ENCODE measurements around the gene PPP1R3A. TPM values are rescaled to one million over a fixed set of nuclear protein-coding genes. Genes with fewer than 3 reads are reported as not detected.

Gene PPP1R3A
- total RNA-seq, 1 experiment from 2014 or later, result not detected

DNA sequence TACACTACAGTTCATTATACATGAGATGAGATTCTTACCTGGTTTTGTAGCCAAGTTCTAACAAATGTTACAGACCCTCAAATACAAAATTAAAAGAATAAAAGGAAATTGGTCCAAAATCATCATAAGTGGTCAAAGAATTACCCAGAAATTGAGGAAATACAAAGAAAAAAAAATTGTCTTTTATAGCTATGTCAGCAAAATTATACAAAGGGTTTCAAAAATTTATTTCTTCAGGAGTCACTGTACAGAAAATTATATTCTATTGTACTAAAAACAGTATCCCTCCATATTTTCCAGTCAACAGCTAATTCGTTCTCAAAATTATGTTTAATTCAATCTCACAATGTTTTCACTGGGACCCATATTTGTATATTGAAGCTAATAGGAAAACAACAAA, 14.3 kb downstream of the PPP1R3A start:
- H3K56ac ChIP-seq (ENCODE audit: insufficient read length, low read depth, low read length), result no peak overlapping the region
- no peak overlapping the region for H2BK5ac ChIP-seq (ENCODE audit: insufficient read length, low read length)
- Mint-ChIP-seq H3K4me3 (no peak overlapping the region), H3K27ac (no peak overlapping the region), H3K4me1 (no peaks in the 10 kb centered on the region), H3K36me3 (ENCODE audit: insufficient read depth in 1 of 3, low read depth in 3 of 3) (no peaks in the 10 kb centered on the region), H3K27me3 (ENCODE audit: low read depth) (peaks cover 2% of the 10 kb centered on the region; the same call in 1 of the 2 replicates), H3K9me3 (no peaks in the 10 kb centered on the region)
- H2BK12ac ChIP-seq (ENCODE audit: insufficient read length, low read depth, low read length), result no peak overlapping the region
- H3K79me1 ChIP-seq (ENCODE audit: insufficient read depth, low read depth, low read length, poor library complexity, severe bottlenecking), result no peaks in the 10 kb centered on the region
- no peak overlapping the region for H2BK20ac ChIP-seq (ENCODE audit: low read depth, low read length, poor library complexity, severe bottlenecking)
- TF ChIP-seq, protein P1, sequence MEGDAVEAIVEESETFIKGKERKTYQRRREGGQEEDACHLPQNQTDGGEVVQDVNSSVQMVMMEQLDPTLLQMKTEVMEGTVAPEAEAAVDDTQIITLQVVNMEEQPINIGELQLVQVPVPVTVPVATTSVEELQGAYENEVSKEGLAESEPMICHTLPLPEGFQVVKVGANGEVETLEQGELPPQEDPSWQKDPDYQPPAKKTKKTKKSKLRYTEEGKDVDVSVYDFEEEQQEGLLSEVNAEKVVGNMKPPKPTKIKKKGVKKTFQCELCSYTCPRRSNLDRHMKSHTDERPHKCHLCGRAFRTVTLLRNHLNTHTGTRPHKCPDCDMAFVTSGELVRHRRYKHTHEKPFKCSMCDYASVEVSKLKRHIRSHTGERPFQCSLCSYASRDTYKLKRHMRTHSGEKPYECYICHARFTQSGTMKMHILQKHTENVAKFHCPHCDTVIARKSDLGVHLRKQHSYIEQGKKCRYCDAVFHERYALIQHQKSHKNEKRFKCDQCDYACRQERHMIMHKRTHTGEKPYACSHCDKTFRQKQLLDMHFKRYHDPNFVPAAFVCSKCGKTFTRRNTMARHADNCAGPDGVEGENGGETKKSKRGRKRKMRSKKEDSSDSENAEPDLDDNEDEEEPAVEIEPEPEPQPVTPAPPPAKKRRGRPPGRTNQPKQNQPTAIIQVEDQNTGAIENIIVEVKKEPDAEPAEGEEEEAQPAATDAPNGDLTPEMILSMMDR (conservative IDR thresholded peaks at IDR 0.05), result no peak
- H3K27me3 ChIP-seq (ENCODE audit: insufficient read depth, low read length), result no peaks in the 10 kb centered on the region
- no peaks in the 10 kb centered on the region for H3K79me2 ChIP-seq (ENCODE audit: insufficient read depth, low read length)
- no peak overlapping the region for H4K8ac ChIP-seq (replicated peaks; ENCODE audit: insufficient read length, low read depth, low read length)
- no peak overlapping the region for H3K23ac ChIP-seq (ENCODE audit: insufficient read length, low read depth, low read length)
- H3K4me2 ChIP-seq (ENCODE audit: insufficient read depth, insufficient read length, low read length), result no peak overlapping the region
- H2BK15ac ChIP-seq (ENCODE audit: low read depth, low read length), result no peak overlapping the region
- H3K9ac ChIP-seq (ENCODE audit: extremely low read depth, insufficient read length, low read length), result no peak overlapping the region
- no peak for DNase-seq
- no peak overlapping the region for H3K14ac ChIP-seq (ENCODE audit: insufficient read depth, low read length)
- no peak overlapping the region for H2BK120ac ChIP-seq (ENCODE audit: low read depth, low read length, poor library complexity, severe bottlenecking)
- no peak overlapping the region for H3K18ac ChIP-seq (ENCODE audit: insufficient read length, low read depth, low read length)
- no peaks in the 10 kb centered on the region for H3K9me3 ChIP-seq (ENCODE audit: control insufficient read depth, low read depth, low read length)
- no peak overlapping the region for H2AFZ ChIP-seq (ENCODE audit: low read length)
- no peak overlapping the region for H3K27ac ChIP-seq (ENCODE audit: insufficient read length, low read depth, low read length)
- no peaks in the 10 kb centered on the region for H3K23me2 ChIP-seq (ENCODE audit: insufficient read length, low read depth, low read length, poor library complexity, severe bottlenecking)
- no peak overlapping the region for H3K4ac ChIP-seq (ENCODE audit: low read depth, low read length)
- no peak overlapping the region for H2AK5ac ChIP-seq (ENCODE audit: insufficient read length, low read length)
- H3T11ph ChIP-seq (ENCODE audit: low read length), result no peak overlapping the region
- WGBS (ENCODE audit: extremely low coverage, insufficient read length, low lambda C conversion rate), result no CpG with 5 or more reads among the region's 1 CpG
- H4K5ac ChIP-seq (ENCODE audit: insufficient read length, low read depth, low read length), result no peak overlapping the region
- no peak overlapping the region for H4K91ac ChIP-seq (ENCODE audit: insufficient read length, low read depth, low read length)
- no peaks in the 10 kb centered on the region for H4K20me1 ChIP-seq (ENCODE audit: control insufficient read depth, insufficient read depth, insufficient read length)
- H3K4me1 ChIP-seq (ENCODE audit: insufficient read depth, low read length), result no peaks in the 10 kb centered on the region

Measured in H9 (cell line).